Effector CD4-positive, alpha-beta T cell (primary cell): ENCODE measurements around the gene RAD21L1.
A peak's percentile ranks its signal among the peaks of the same experiment; 100 is the strongest.

Experiments used
- DNase-seq: peaks from one replicate; pipeline ENCODE4 v3.0.0-alpha.2; 2020
- total RNA-seq: gene quantifications from one replicate; lab custom pipeline; 2026; lab: John Stamatoyannopoulos, UW

Gene RAD21L1
- 0.75 reads per million for total RNA-seq

- DNase-seq: peak; percentile 77
These were observed at the start of gene RAD21L1 for GRCh38 chr20:1225783-1226654. Gene RAD21L1, plus strand, starts transcription at chr20:1226044. Its CDS starts 2,410 bp downstream, at chr20:1228454.

- no peak for DNase-seq
These were observed 48.2 kb upstream of the RAD21L1 start for GRCh38 chr20:1177680-1178079.

GRCh38 chr20:1178103-1178502, 47.7 kb upstream of the RAD21L1 start:
- DNase-seq: no peak

DNA sequence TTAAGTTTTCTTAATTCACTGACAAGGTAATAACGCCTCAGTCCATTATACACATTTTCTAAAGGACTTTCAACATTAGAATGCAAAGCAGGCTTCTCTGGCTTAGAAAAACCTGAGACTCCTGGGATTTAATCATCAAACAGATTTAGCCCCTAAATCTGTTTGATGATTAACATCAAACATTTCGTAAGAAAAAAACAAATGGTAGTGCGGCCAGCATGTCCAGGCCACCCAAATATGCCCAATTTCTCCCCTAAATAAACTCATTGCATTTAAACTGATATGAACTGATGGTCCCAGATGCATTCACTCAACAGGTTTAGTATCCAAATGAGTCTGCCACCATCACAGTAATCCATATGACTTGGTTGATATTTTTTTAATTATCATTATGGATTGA, 47.2 kb upstream of the RAD21L1 start:
- DNase-seq: no peak

DNA sequence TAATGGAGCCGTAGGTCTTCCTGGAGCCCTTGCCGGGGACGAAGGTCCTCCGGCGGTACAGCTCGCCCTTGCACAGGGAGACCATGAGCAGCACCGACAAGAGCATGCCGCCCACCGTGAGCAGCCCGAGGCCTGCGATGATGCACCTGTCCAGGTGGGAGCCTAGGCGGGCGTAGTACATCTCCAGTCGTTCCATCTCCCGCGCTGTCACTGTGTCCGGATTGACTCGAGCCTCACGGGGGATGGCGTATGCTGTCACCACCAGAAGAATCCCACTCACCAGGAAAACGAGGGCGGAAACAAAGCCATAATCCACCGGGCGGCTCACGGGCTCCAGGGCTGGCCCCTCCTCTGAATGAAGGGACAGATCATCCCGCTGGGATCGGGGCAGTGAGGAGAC, 44.9 kb upstream of the RAD21L1 start:
- DNase-seq: no peak

DNA sequence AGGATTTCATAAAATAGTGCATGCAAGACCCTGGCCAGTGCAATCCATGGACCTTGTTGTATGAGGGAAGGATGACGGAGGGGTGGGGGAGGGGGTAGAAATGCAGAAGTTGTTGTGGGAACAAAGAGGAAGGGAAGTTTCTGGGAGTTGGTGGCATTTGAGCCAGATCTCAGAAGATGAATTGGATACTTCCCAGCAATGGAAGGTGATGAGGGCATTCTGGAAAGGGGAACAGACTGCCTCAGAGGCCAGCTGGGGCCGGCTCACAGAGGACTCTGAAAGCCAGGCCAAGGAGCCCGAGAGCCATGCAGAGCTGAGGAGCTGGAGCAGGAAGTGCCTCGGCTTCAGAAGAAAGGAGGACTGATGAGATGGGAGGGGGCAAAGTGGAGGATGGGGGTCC, 43.7 kb upstream of the RAD21L1 start:
- DNase-seq: no peak

- no peak for DNase-seq
These were observed 42.7 kb upstream of the RAD21L1 start for GRCh38 chr20:1183153-1183552.

GRCh38 chr20:1184260-1184637, 41.6 kb upstream of the RAD21L1 start:
- DNase-seq: no peak

- DNase-seq: no peak
These were observed 41.1 kb upstream of the RAD21L1 start, which contains the start of gene TMEM74B for GRCh38 chr20:1184638-1185315. Gene TMEM74B, minus strand, starts transcription at chr20:1184981. Its CDS starts 1,180 bp downstream, at chr20:1183801.

DNA sequence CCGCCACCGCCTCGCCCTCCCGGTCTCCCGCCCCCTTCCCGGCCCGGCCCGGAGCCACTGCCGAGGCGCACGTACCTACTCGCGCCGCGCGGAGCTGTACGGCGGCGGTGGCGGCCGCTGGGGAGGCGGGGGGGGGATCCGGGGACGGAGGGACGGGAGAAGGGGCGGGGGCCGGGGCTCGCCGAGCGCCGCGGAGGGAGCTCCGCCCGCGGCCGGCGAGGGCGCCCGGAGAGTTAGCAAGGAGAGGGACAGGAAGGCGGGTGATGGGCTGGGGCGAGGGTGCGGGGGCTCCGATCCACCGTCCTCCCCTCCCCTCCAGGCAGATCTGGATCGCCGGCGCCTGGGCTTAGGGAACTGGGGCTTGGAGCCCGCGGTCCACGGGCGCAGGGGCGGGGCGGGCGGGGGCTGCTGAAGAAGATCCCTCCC, 40.5 kb upstream of the RAD21L1 start:
- no peak for DNase-seq

DNA sequence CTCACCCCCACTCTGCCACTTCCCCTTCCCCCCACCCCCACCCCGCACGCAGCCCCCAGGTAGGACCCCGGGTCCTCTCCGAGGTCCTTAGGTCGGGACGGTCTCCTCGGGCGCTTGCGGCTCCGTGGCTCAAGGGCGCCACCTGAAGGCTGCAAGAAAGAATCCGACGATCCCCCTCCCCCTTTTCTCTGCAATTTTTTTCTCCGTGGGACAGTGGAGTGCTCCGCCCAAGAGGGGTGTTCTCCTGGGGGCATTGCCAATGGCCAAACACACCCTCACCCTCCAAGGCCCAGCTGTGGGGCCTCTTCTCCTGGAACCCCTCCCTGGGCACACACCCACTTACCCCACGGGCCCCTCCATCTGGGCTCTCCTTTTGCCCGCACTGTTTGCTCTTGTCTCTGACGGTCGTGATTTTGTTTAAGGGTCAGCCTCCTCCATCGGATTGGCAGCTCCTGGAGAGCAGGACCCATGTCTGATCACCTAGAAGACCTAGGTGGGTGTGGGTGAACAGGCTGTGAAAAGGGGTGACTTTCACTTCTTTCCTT, 40.0 kb upstream of the RAD21L1 start:
- DNase-seq: peak; percentile 13

GRCh38 chr20:1186367-1186991, 39.4 kb upstream of the RAD21L1 start:
- no peak for DNase-seq

- DNase-seq: no peak
These were observed 38.2 kb upstream of the RAD21L1 start for GRCh38 chr20:1187605-1188171.

DNA sequence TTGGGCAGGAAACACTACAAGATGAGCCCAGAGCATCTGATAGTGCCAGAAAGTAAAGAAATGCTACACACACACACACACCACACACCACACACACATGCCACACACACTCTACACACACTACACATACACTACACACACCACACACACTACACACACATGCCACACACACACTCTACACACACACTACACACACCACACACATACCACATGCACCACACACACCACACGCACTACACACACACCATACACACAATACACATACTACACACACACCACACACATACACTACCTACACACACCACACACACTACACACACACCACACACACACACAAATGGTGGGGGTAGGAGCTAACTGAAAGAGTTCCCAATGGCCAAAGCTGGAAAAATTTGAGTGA, 37.5 kb upstream of the RAD21L1 start:
- DNase-seq: no peak

GRCh38 chr20:1189827-1190226, 36.0 kb upstream of the RAD21L1 start:
- DNase-seq: no peak

GRCh38 chr20:1190847-1191246, 35.0 kb upstream of the RAD21L1 start:
- no peak for DNase-seq

GRCh38 chr20:1191299-1191698, 34.5 kb upstream of the RAD21L1 start:
- DNase-seq: no peak

- no peak for DNase-seq
These were observed 30.6 kb upstream of the RAD21L1 start for GRCh38 chr20:1195226-1195625.

- no peak for DNase-seq
These were observed 29.2 kb upstream of the RAD21L1 start for GRCh38 chr20:1196634-1197033.

DNA sequence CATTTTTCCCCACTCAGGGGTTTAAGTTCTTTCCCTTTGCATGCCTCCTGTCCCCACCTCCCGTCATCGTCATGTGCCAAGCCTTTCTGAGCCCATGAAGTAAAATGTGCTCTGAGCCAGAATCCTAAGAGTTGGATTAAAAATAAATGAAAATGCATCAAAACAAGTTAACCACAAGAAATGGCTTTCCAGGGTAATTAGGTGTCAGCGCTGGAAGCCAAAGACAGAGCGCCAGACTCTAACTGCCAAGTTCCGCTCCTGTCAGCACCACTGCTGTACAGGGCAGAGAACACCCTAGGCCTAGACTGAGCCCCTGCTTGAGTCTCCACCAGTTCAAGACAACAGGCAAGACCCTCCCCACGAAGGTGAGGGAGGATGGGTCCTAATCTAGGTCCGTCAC, 28.0 kb upstream of the RAD21L1 start:
- DNase-seq: no peak

GRCh38 chr20:1198751-1199150, 27.1 kb upstream of the RAD21L1 start:
- DNase-seq: no peak

DNA sequence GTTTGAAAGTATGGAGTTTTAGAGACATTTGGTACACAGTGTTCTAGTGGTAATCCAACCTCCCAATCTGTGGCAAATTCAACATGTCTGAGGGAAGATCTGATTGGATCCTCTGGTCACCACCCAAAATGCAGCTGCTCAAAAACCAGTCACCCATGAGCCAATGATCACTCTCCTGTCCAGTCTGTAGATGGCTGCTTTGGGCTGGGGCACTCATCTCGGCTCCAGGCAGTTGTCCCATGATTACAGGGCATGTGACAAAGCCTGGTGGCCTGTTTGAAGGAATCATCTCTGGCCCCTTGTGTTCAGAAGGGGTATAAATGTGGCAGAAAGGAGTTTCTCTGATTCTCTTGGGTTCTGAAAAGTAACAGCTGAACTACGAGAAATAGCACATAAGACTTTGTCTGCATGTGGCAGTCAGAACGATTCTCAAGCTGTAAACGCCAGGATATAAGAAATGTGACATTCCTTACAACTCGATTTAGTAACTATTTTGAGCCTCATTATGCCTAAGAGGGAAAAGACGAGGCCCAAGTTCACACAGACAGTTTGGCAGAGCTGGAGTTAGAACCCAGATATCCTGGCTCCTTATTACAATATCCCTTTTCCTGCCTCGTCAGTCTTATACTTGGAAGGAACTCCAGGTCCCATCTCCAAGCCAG, 26.5 kb upstream of the RAD21L1 start:
- DNase-seq: no peak
